GM21526 (cell line): ENCODE measurements around the gene EVA1A.

Source experiments
- ATAC-seq: cut with Tn5 transposase; IDR thresholded peaks from one replicate; pipeline ENCODE4 v1.9.1; 2021; ENCODE audit warnings: moderate library complexity; ENCODE audit not compliant: unreplicated experiment, low FRiP score

EVA1A gene

DNA sequence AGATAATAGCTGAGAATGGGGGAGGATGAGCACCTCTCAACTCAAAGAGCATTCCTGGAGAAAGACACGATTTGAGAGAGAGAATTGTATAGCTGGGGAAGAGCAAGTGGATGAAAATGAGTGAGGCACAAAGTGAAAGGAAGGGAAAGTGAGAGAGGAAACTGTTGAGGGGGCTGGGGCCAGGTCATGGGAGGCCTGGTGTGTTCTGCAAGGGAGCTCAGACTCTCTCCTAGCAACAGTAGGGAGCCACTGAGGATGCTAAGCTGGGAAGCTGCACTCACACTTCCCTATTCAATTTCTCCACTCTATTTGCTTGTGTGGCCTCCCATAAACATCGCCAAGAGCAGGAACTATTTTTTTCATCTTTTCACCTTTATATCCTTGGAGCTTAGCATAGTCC is 14.8 kb downstream of the EVA1A start:
- no peak for ATAC-seq

GRCh38 chr2:75545387-75545786 is 15.4 kb downstream of the EVA1A start:
- ATAC-seq: no peak

DNA sequence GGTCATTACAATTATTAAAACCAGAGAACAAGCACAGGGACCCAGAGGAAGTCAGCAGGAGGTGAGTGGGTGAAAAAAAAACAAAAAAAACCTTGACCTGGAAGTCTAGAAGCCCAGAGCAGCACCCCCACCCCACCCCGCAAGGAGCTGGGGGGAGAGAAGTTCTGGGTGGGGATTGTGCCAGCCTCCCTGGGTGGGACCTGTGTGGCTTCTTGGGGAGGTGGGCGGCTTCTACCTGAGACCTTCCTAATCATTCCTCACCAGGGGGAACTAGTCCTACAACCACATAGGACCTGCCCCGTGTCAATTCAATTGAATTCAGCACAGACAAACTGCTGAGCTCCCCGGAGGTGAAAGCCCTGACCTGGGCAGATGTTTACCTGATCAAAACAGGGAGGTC is 17.3 kb downstream of the EVA1A start:
- ATAC-seq: no peak

- ATAC-seq: no peak
These were observed 19.3 kb downstream of the EVA1A start for GRCh38 chr2:75541430-75541829.

DNA sequence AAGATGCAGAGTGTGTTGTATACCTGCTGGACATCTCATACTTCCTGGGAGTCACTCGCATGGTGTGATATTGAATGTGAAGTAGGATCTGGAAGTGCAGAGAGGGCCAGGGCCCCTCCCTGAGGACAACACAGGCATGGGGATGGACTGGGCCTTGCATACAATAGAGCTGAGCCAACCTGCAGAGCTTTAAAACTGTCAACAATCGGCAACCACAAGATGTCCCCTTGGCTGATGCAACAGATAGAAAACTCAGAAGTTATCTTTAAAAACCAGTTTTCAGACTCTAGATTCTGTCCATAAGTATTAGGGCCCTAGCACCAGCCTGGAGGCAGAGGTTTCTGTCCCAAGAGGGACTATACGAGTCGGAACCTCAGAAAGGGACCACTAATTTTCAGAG is 19.7 kb downstream of the EVA1A start:
- no peak for ATAC-seq

GRCh38 chr2:75539955-75540716 is 20.6 kb downstream of the EVA1A start:
- ATAC-seq: no peak

GRCh38 chr2:75538521-75539490 is 21.9 kb downstream of the EVA1A start:
- ATAC-seq: no peak

DNA sequence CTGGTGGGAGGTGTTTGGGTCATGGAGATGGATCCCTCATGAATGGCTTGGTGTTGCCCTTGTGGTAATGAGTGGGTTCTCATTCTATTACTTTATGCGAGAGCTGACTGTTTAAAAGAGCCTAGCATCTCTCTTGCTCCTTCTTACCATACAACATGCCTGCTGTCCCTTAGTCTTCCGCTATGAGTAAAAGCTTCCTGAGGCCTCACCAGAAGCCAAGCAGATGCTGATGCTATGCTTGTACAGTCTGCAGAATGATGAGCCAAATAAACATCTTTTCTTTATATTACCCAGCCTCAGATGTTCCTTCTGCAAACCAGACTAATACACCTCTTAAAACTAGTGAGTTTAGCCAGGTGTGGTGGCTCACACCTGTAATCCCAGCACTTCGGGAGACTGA is 23.1 kb downstream of the EVA1A start:
- no peak for ATAC-seq

DNA sequence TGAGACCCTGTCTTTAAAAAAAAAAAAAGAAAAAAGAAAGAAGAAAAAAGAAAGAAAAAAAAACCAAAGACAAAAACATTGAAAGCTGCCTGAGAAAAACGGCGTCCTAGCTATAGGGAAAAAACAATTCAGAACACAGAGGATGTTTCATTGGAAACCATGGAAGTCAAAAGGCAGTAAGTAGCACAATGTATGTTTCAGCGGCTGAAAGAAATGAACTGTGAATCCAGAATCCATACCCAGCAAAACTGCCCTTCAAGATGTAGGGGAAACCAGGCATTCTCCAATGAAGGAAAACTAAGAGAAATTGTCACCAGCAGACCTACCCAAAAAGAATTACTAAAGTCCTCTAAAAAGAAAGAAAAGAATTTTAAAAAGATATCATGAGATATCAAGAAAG is 27.6 kb downstream of the EVA1A start:
- ATAC-seq: no peak

- ATAC-seq: no peak
These were observed 28.3 kb downstream of the EVA1A start for GRCh38 chr2:75532488-75532887.

DNA sequence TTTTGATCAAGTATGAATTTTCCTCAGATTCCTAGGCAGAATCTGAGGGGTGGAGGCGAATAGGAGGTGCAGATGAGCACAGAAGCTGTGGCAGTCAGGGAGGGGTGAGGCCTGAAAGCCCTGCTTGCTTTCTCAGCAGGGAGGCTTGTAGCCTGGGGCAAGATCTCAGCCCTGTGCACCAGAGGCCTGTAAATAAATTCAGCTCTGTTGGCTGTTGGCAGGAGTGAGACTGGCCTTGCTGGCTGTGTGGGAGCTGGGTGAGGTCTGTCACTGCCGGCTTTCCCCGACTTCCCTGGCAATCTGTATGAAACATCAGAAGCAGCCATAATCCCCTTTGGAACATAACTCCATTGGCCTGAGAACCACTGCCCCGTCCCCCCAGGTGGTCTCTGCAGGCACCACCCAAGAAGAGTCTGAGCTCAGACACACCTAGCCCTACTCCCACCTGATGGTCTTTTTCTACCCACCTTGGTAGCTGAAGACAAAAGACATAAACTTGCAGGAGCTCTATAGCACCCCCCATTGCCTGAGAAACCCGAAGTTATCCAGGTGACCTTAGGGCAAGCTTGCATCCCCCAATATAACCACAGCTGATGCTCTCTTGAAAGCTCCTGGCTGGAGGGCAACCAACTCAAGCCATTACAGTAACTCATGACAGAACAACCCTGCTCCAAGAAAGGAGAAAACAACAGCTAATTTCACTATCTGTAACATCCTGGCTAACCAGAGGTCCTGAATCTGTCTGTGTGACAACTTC is 32.3 kb downstream of the EVA1A start:
- no peak for ATAC-seq

DNA sequence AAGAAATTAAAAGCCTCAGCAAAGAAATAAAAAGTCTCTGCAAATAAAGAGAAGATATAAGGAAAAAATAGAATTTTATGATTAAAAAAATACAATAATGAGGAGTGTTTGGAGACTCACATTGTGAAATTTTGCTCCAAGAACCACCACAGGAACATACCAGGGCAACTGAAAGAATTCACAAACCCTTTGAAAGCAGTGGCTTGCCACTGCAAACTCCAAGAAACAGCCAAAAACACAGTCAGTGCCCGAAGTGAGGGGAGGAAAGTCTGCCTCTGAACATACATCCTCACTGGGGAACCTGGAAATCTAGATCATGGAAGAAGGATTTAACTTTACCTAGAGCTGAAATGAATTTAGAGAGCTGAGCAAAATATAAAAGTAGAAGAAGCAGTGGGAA is 33.1 kb downstream of the EVA1A start:
- no peak for ATAC-seq

GRCh38 chr2:75526842-75527241 is 33.9 kb downstream of the EVA1A start:
- ATAC-seq: no peak

DNA sequence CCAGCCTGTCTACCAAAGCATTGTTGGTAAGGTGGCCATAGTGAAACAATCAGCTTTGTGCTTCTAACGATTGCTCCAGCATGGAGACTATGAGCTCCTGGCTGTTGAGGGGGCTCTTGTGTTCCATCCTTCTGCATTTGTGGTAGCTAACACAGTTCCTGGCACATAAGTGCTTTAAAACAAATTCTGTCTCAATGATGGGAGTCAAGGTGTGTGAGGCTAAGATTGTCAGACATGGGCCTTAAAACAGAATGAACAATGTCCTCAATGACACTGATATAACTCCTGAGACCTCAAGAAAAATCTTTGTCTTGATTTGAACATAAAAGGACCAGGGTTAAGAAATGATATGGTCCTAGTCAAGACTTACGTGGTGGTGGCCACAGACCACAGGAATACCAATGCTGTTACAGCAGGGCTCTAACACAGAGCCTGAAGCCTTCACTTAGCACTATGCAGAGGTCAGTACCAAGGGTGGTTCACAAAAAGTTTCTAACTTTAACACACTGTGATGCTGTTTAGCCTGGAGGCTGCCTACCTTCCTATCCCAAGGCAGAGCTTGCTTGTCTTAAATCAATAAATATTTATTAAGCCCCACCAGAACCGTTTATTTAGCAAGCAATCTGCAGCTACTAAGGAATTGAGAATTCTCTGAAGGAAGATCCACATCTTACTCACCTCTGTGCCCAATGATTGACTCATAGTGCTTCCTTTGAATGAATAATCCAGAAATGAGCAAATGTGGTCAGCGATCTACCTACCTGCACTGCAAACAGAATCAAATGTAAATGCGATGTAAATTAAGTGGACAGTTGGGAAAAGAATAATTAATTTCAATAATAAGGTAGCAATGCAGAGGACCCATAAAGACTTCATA is 35.1 kb downstream of the EVA1A start:
- ATAC-seq: no peak

DNA sequence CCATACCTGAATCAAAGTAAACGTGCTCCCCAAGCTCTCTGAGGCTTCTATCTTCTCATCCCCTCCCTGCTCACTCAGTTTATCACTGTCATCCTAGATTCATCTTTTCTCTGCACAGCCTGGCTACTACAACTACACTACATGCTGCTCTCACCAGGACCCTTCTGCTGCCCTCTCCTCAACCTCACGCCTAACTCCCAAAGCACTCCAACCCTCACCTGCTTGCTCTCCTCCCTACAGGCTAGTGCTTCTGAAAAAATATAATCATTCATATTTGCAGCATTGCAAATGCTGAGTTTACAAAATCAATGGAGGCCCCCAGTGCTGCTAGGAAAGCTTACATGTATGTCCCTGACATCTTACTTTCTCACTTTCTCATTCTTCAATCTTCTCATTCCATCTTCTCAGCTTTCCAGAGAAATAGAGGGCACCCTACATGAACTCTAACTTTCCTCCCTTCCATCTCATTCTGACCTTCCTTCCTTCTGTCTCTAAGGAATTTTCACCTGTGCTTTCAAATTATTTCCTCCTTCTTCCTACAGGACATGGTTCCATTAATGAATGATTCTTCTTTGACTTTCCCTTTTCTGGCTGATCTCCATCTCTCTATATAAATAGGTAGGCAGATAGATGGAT is 36.3 kb downstream of the EVA1A start:
- ATAC-seq: no peak

GRCh38 chr2:75523313-75524275 is 37.1 kb downstream of the EVA1A start:
- peak; percentile 63 for ATAC-seq

DNA sequence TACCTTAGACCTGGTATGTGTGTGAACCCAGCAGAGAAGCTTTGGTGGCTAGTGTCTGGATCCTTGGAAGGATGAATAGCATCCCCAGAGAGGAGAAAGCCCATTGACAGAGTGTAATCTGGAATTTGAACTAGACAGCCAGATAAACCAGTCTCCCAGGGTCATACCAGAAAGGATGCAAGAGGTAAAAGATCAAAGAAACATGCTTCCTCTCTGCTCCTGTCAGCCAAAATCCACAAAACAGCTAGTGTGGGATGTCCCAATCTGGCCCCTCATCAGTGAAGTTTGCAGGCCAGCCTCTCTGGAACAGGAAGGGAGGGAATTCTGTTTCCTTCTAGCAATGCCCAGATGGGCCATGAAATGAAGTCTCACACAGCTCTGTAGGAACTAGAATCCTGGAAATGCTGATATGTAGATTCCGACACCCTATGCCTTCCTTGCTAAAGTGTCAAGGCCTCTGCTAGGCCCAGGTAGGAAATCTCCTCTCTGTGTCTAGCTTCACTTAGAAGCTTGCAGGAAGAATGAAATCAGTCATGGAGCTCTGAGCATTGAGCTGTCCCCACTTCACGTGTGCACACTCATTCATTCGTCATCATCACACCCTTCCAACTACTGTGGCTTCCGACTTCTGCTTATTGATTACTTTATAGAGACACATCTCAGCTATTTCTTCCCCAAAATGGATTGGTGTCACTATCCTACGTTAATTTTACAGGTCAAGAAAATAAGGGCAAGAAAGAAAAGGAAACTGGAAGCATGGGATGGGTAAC is 38.0 kb downstream of the EVA1A start:
- ATAC-seq: no peak
